ENCODE results near the gene TRIM13.

DNA sequence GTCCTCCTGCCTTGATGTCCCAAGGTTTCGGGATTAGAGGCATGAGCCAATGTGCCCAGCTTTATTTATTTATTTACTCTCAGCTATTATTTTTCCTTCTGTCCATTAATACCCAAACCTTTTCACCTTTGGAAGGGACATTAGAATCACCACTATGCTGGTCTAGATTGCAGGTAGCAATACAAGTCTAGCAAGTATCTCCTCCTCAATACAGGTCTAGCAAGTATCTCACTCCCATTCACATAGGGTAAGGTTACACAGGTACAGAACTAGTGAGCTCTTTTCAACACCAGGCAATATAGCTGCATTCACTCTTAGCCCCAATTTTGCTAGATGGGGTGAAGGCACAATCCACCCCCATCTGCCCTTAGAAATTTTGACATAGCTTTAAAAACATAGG is 43.3 kb upstream of the TRIM13 start:
- TF ChIP-seq, protein P1, sequence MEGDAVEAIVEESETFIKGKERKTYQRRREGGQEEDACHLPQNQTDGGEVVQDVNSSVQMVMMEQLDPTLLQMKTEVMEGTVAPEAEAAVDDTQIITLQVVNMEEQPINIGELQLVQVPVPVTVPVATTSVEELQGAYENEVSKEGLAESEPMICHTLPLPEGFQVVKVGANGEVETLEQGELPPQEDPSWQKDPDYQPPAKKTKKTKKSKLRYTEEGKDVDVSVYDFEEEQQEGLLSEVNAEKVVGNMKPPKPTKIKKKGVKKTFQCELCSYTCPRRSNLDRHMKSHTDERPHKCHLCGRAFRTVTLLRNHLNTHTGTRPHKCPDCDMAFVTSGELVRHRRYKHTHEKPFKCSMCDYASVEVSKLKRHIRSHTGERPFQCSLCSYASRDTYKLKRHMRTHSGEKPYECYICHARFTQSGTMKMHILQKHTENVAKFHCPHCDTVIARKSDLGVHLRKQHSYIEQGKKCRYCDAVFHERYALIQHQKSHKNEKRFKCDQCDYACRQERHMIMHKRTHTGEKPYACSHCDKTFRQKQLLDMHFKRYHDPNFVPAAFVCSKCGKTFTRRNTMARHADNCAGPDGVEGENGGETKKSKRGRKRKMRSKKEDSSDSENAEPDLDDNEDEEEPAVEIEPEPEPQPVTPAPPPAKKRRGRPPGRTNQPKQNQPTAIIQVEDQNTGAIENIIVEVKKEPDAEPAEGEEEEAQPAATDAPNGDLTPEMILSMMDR (IDR thresholded peaks at IDR 0.05; ENCODE audit: low read length): no peak
- no peak for TF ChIP-seq EZH2 (optimal IDR thresholded peaks at IDR 0.05; ENCODE audit: low read depth, low read length)

Data from MM.1S (cell line).